ENCODE measurements around the gene TRAPPC10.
"Not testable (repeated sequence)": the region's sequence is repeated elsewhere in the genome, so short reads cannot be mapped to it uniquely, and the experiment has no call there.

Gene TRAPPC10

DNA sequence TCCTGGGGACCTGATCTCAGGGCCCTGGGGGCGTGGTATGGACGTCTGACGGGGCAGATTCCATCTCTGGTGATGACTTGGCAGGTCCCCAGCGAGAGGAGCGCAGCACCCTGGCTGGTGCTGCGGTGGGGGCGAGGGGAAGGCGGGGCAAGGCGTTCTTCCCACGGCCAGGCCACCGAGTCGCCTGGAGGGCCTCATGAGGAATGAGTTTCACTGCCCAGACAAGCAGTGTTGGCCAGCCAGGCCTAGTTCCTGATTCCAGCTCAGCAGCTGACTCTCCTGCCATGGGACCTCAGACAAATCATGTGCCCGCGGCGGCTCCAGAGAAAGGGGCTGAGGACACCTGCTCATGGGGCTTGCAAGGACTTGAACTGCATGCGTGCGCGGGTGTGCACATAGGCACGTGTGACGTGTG lies 142.7 kb downstream of the TRAPPC10 start:
- DNase-seq: not testable (repeated sequence)

DNA sequence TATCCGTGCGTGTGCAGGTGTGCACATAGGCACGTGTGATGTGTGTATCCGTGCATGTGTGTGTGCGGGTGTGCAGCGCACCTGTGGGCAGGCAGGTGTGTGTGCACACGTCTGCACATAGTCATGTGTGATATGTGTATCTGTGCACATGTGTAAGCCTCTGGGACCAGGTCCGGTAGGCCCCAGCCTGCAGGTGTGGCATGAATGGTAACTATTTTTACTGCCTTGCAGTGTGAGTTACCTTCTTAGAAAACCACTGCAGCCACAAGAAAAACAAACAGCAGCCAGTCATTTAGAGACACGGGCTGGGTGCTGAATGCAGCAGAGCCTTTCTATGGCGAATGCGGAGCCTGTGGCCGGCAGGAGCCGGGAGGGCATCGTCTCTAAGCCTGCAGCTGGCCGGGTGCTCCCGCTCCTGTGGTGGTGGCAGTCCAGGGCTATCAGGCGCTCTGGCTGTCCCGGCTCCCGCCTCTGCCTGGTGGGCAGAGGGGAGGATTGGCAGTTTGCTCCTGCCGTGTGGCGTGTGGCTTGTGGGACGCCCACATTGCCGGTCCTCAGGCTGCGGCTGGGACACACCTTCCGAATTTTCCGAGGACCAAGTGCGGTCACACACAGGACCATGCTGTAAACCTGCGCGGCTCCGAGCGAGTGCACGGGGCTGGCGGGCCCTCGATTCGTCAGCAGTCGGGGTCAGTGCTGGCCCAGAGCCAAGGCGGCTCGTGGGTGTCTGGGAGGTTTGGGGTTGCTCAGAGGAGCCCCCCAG lies 143.3 kb downstream of the TRAPPC10 start:
- DNase-seq: not testable (repeated sequence)

DNA sequence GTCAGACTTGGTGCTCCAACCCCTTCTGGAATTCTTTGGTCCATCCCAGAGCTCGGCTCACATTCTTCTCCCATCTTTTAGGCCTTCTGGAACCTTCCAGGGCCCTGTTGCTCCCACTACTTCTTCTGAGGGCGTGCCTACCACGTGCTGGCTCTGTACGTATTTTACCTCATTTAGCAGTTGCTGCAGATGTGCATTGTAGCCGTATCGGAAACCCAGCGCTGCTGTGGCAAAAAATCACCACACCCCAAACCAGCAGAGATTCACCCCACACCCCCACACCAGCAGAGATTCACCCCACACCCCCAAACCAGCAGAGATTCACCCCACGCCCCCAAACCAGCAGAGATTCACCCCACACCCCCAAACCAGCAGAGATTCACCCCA lies 143.9 kb downstream of the TRAPPC10 start:
- DNase-seq: not testable (repeated sequence)

Measured in activated naive CD4-positive, alpha-beta T cell treated with anti-CD3 and anti-CD28 coated beads, Interleukin-2, amount 50 U/mL, for 16 hours (primary cell).